Hematopoietic multipotent progenitor cell treated with erythropoietin and hydrocortisone succinate and interleukin-3 and kit ligand, for 6 days (in vitro differentiated cells): ENCODE measurements around the gene ENOX1.

Source experiments
- DNase-seq: peaks from one replicate; pipeline ENCODE4 v3.0.0-alpha.2; 2015

The ENOX1 gene

DNA sequence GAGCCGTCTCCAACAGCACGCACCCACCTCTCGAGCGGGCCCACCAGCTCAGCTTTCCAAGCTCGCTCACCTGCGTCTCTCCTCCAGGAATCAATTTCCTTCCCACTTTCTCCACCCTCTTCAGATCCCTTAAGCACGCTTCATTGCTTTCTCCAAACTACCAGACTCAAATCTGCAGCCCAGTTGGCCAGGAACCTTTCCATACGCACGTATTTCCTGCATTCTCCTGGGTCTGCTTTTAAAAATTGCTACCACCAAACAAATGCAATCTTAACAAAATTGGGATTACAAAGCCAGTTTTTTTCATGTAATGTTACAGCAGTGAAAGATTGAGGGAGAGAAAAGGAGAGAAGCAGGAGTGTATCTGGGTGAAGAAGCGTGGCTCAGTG is 1.5 kb downstream of the ENOX1 start:
- no peak for DNase-seq

DNA sequence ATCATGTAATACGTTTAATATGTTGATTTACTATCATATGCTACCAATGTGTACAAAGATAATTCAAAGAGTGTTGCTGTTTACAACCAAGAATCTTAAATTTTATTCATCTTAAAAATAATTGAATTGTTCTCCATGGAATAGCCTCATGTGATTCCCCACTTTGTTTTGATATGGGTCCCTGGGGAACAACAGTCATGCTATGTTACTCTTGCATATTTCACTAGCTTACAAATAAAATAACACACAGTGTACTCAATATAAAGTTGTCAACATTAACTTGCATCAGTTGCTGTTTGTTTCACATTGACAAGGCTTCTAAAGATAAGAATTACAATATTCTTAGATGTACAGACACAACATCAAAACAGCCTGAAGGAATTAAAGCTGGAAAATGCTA is 2.3 kb downstream of the ENOX1 start:
- DNase-seq, result no peak

DNA sequence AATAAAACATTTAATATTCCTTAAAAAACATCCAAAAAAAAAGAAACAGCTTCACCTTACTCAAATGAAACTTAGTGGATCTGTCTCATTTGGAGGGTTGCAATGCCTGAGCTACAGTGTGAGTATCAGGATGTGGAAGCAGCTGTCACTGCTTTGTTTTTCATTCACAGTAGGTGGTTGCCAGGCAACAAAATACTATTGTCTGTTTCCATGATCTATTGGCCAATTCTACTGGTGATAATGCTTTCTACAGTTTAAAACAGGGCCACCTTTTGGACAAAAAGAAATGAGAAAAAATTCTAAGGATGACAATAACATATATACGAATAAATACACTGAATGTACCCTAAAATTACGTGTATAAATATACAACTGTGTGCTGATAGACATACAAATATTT is 3.0 kb downstream of the ENOX1 start:
- peak; percentile 33 for DNase-seq

DNA sequence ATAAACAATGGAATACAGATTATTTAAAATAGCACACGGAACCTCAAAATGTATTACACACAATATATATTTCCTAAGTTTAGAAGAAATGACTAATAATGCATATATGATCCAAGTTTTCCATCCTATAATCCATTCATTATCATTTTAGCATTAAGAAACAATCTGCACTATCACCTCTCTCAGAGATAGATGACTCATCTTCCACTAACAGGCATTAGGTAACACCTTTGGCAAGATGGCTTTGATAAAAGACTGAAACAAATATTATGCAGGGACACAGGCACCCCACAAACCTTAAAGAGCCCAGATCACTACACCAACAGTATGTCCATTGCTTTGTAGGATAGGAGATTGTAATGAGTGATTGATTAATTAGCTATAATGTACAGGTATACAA is 4.1 kb downstream of the ENOX1 start:
- DNase-seq, result no peak

DNA sequence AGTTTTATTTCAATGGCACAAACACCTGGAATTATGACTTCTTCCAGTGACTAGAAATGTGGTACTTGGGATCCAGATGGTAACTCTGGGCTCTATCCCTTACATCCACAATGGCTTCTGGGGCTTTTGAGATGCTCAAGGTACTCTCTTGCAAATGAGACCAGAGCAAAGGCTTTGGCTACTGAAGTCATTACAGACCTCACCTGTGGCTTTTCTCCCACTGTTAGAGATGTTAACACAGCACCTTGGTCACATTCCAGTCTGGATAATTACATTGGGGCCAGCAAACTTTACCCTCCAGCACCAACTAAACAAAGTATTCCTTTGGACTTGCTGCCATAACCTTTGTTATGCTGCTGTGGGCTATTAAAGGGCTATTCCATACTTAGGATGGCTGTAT is 6.1 kb downstream of the ENOX1 start:
- DNase-seq, result no peak

DNA sequence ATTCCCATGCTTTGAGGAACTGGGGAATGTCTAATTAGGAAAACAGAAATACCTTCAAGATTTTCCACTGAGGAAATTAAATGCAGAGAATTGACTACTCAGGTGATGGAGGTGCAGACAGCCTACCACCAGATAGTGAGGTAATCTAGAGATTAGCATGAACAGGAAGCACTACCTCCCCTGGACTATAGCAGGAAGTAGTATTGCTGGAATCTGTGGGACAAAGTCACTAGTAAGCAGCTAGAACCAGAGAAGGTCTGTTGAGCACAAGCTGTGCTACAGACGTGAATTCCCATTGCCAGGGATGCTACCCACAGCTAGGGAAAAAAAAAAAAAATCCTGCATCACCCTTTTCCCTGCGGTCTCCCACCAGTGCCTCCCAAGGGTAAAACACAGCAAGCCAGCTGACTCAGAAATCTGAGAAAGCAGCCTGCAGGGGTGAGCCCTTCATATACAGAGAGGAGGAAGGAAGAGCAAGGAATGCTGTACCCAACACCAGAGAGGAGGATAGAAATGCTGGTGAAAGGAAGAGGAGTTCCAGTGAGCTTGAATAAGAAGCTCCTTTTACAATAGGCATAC is 10.2 kb downstream of the ENOX1 start:
- DNase-seq, result no peak

DNA sequence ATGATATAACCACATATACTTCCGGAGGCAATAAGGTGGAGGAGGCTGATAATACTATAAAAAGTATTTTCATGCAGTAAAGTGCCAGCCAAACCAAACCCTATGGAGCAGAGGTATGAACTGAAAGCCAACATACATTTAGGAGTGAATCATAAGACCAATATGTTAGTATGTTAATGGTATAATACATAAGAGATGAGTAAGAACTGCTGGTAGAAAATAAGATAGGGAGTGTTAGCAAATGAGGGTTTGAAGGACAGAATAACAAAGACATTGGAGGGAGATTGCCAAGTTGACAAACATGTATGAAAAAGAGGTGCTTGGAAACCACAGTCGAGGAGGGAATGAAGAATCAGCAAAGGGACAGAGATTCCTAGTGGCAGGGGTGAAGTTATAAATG is 10.8 kb downstream of the ENOX1 start:
- DNase-seq, result no peak

DNA sequence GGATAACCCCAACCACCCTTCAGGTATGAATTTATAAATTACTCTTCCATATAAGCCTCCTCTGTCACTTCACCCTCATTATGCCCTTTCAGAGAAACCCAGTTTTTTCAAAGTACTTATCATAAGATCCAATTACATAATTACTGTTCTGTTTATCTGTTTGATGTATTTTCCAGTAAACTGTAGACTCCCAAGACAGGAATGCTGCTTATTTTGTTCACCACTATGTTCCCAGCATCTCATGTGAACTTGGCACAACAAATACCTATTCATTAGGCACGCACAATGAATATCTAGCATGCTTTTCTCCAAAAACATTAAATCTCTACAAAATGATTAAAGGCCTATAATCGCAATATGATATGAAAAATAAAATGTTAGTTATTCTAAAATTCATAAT is 13.2 kb downstream of the ENOX1 start:
- DNase-seq, result no peak

DNA sequence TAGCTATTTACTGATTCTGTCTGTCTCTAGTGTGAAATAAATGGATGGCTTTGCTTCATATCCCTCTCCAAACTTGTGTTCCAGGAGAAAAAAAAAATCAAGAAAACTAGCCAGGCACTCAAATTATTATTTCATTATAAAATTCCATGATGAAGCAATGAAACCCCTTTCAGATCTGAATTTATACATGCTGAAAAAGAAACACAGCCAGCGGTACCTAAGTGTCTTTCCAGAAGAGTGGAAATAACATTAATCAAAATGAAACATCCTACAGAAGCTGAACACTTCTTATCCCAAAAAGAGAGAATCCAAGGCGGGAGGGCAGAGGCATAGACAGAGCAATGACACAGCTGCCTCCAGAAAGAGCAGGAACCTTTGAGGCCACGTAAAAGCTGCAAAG is 15.9 kb downstream of the ENOX1 start:
- no peak for DNase-seq

DNA sequence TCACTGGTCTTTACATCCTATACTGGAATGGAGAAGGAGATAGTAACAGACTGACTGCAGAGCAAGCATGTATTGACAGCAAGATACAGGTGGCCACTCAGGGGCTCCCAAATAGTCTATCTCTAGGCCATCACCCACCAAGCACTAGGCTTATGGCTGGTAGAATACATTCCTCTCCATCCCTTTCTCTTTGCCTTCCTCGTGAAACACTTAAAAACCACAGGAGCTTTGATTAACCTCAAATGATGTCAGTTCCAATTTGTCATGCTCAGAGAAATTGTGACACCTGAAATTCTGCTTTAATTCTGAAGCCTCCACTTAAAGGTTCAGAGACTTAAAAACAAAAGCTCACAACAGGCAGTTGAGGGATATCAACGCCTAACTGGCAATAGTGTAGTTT is 17.2 kb downstream of the ENOX1 start:
- no peak for DNase-seq

DNA sequence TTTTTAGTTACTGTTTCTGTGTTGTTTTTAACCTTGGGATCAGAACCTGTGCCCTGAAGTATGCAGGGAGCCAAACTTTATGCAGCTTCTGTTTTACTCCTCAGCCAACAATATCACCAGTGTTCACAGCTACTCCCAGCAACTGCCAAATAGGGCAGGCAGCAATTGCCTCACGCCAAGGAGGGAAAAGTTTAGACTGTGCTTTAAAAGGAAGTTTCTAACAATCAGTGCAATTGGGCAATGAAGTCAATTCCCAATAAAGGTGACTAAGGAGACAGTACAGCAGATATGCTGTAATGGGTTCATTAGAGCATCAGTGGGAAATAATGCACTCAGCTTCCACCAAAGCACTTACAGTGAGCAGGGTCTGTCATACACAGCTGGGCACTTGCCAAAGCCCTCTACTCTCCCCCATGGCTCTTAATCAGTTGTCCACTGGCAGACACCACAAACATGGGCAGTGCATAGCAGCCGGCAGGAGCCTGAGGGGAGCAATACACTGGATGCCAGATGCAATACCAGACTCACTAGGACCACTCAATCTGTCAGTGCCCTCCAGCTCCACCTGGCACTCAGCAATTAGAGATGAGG is 19.3 kb downstream of the ENOX1 start:
- no peak for DNase-seq

DNA sequence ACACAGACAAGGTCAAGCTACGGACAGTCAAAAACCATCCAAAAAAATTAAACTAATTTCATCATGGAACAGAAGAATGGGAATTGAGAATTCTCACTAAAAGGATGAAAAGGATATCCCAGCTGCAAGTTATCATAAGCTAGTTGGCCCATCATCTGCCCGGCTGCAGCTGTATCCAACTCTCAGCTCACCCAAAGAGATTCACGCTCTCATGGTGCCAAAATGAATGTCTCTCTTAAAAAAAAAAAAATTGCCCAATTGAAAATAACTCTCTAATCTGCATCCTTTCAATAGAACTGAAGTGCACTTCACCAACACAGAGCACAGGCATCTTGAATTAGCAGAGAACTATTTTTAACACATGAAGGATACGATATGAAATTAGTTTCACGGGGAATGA is 20.0 kb downstream of the ENOX1 start:
- DNase-seq, result no peak

DNA sequence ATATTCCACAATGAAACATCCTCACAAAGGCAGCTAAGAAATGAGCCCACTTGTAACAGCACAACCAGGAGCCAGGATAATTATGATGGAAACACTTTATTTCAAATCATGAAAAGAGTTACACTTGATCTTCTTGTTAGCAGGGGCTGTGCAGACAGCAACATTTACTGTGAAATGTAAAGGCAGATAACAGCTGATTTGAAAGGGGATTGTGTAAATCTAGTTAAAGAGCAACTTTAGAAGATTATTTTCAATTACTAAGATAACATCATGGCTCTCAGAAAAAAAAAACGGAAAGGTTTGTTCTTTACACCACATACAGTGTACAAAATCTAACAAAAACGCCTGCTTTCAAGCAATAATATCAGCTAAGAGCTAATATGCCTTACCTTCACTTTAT is 22.4 kb downstream of the ENOX1 start:
- DNase-seq, result no peak

DNA sequence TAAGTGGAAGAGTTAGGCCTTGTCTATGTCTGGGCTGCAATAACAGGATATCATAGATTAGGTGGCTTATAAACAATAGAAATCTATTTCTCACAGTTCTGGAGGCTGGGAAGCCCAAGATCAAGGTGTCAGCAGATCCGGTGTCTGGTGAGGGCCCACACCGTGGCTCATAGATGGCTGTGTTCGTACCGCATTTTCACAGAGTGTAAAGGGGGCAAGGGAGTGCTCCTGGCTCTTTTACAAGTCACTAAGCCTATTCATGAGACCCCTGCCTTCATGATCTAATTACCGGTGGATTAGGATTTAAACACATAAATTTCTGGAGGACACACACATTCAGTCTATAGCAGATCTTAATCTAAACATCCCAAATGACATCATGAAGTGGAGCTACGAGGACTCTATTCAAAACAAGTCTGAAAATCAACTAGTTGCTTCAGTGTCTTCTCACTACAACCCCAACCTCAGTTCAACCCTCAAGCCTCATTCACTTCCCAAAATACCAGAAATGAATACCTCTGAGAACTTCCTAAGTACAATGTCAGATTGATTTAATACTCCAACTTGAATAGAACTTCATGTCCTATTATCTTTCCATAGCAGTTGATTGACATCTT is 23.5 kb downstream of the ENOX1 start:
- no peak for DNase-seq

DNA sequence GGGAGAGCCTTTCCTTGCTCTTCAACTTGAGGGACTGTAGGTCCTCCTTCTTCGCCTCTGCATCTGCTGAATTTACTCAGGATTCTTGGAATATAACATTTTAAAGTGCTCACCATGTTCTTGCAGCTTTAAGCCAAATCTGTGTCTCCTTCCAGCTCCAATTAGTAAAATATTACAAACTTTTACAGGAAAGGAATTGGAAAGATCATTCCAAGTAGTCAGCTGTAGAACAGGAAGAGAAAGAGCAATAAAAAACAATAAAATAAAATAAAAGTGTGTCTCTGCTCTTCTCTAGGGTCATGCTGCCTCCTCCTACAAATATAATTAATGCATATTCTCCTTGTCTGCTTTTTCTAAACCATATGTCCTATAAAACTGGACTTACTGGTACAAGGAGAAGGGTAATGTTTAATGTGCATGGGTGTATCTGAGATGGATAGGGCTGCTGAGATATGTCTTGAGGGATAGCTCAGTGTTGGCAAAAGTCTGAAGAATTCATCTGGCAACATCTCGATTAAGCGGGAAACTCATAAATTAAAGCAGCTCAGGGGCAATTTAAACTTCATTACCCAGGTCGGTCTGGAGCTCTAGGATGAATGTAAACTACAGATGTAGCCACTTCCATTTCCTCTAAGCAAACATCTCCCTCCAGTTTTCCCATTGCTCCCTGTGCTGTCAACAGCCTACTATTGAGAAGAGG is 25.0 kb downstream of the ENOX1 start:
- DNase-seq, result no peak

DNA sequence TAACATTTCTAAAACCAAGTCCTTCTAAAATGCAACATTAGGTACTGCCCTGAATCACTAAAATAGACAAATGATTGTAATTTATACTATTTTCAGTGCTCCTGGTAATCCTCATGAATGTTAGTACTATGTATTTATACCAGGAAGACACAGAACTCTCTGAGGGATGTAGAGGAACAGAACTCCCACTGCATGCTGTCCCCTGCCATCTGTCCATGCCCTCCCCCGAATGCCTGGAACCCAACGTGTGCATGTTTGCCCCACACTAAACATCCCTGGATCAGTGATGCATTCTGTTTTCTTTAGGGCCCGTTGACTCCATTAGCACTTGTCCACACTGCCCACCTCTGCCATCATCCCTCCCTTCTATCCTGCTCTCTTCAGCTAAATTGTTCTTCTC is 26.5 kb downstream of the ENOX1 start:
- DNase-seq, result no peak

DNA sequence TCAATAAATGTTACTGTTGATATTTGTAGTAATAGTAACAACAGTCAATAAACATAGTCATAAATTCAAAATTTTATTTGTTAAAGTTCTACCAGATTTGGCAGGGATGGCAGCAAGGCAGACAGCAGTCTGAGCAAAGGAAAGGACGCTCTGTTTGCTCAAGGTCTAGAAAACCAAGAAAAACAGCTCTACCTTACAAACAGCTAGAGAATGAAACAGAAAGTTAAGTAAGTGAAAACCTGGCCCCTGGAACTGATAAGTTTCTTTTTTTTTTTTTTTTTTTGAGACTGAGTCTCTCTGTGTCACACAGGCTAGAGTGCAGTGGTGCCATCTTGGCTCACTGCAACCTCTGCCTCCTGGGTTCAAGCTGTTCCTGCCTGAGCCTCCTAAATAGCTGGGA is 27.9 kb downstream of the ENOX1 start:
- no peak for DNase-seq

DNA sequence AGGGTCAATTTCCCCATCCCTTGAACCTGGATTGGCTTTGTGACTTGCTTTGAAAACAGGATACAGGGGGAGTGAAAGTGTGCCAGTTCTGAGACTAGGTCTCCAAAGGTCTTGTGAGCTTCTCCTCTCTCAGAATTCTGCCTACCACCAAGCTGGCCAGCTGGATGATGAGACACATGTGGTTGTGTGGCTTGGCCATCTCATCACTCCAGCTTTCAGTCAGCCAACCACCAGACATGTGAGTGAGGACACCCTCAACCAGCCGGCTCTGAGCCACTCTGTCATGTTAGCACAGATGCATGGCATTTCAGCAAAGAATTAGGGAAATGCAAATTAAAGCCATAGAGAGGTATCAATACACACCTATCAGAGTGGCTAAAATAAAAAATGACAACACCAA is 29.5 kb downstream of the ENOX1 start:
- DNase-seq, result no peak

DNA sequence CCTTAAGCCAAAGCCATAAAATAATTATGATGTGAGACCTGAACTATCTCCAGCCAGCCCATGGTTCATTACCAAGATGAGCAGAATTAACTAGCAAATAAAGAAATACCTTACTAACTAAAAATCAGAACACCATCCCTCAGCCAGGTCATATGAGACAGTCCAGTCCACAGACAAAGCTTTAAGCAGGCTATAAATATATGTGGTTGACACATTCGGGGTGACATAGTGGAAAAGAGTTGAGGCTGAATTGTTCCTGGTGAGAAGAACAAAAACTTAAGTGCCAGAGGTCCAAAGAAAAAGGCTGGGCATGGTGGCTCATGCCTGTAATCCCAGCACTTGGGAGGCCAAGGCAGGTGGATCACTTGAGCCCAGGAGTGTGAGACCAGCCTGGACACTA is 30.9 kb downstream of the ENOX1 start:
- no peak for DNase-seq

DNA sequence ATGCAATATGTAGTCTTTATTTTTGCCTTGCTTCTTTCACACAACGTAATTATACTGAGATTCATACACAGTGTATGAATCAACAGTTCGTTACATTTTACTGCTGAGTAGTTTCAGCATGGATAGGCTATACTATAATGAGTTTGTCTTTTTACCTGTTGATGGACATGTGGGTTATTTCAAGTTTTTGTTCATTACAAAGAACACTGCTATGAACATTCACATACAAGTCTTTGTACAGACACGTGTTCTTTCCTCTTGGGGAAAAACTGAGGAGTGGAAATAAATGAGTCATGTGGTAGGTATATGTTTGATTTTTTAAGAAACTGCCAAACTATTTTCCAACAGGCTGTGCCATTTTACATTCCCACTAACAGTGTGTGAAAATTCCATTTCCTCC is 35.1 kb downstream of the ENOX1 start:
- DNase-seq, result no peak

DNA sequence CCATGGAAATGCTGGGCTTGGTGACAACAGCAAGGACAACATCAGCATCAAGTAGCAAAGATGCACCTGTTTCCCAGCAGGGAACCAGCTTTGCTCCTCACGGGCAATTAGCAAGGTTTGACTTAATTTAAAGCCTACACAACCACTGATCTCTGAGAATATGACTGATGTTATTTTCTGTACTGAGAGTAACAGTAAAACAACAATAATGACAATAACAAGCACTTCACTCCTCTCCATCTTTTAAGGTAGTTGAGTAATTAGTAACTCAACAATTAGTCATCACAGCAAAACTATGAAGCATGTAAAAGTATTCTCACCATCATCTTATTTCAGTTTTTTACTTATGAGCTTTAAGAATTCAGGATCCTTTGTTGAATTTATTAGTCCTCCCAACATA is 37.3 kb downstream of the ENOX1 start:
- DNase-seq, result no peak

DNA sequence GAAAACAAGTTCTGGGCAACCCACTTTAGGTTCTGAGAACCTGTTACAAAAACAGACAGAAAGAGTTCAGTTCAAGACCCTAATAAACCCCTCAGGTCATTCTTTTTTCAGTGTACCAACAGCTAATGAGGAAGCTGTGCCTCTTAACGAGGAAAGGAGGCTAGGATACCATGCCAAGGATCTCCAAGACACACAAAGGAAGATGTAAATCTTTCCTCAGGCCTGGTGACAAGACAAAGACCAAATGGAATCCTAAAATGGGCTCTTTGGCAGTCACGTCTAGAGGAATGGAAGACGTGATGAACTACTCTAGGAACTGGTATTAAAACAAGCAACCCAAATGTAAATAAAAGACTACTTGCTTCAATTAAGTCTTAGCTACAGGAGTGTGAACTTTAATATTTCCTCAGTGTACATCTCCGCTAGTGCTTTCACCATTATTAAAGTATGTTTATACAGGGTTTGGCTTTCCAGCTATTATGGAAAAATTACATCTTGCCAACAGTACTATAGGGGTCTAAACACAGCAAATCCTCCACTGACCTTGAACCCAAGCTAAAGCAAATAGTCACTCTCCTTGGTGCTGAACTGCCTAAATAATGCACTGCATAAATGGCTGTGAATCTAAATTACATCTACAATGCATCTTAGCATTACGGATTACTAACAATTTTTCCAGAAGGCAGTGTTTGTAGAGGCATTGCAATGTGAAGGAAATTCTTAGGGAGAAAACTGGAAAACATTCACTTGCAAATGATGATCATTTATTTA is 42.3 kb downstream of the ENOX1 start:
- DNase-seq, result peak; percentile 21

DNA sequence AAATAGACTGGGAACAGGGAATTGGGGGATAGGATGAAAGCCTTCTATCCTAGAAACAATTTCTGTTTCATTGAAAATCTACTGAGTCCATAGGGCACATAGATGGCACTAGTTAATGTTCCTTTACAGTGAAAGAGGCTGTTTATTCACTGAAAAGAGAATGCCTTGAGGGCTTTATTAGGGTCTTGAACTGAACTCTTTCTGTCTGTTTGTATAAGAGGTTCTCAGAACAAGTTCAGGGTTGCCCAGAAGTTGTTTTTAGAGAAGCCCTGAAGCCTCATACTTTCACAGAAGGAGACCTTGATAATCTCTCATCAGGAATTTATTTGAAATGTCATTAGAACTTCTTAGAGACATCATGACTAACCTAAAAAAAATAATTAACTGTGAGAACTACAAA is 43.9 kb downstream of the ENOX1 start:
- no peak for DNase-seq
